Measurements from ENCODE around the gene TLN1. TPM values are rescaled to one million over a fixed set of nuclear protein-coding genes. Genes with fewer than 3 reads are reported as not detected.

Gene TLN1
- total and polyA plus RNA-seq, 2 of the 4 experiments (the other 2 are of a cell fraction), result 228 to 346 TPM

DNA sequence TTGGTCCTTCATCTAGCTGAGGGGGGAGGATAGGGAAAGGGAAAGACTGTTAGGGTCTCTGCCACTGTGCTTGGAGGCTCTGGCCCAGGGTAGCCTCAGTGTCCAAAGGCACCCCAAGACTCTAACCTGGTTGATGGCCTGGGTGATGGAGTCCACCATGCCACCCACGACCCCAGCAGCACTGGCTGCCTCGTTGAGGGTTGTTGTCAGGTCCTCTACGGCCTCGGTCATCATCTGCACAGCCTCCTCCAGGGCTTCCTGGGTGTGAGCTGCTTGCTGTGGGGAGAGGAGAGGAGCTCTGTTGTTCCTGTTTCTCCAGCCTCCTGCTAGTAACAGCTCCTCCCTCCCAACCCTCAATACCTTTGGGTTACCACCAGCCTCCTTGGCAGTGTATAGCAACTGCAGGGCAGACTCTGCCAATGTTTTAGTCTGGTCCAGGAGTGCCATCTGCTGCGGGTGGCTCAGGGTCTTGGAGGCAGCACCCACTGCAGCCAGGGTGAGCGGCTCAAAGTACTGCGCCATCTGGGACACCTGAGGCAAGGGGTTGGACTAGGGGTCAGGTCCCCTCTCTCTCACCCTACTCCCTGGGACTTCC lies 26.1 kb downstream of the TLN1 start:
- no peak overlapping the region for H3K23ac ChIP-seq (ENCODE audit: low read depth, low read length)
- TF ChIP-seq BHLHE40 (IDR thresholded peaks at IDR 0.05; ENCODE audit: low read depth, low read length), result no peak
- no peak for TF ChIP-seq RAD21 (IDR thresholded peaks at IDR 0.05; ENCODE audit: low read length)
- no peak for TF ChIP-seq CHD1 (IDR thresholded peaks at IDR 0.05; ENCODE audit: low read depth, low read length)
- no peak for TF ChIP-seq MXI1 (IDR thresholded peaks at IDR 0.05; ENCODE audit: borderline replicate concordance, low read depth, low read length)
- no peak for TF ChIP-seq RFX5 (IDR thresholded peaks at IDR 0.05; ENCODE audit: low read depth, low read length)
- TF ChIP-seq CTCF (conservative IDR thresholded peaks at IDR 0.05; ENCODE audit: low read depth, low read length), result no peak
- no peak for TF ChIP-seq CEBPB (IDR thresholded peaks at IDR 0.05; ENCODE audit: low read depth, low read length)
- TF ChIP-seq, protein P1, sequence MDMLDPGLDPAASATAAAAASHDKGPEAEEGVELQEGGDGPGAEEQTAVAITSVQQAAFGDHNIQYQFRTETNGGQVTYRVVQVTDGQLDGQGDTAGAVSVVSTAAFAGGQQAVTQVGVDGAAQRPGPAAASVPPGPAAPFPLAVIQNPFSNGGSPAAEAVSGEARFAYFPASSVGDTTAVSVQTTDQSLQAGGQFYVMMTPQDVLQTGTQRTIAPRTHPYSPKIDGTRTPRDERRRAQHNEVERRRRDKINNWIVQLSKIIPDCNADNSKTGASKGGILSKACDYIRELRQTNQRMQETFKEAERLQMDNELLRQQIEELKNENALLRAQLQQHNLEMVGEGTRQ (IDR thresholded peaks at IDR 0.05; ENCODE audit: low read depth, low read length), result no peak
- TF ChIP-seq ELK1 (IDR thresholded peaks at IDR 0.05; ENCODE audit: borderline replicate concordance, low read depth, low read length), result no peak
- TF ChIP-seq POLR2A (IDR thresholded peaks at IDR 0.05; ENCODE audit: low read depth, low read length), result no peak
- peaks cover 84% of the 10 kb centered on the region for H3K36me3 ChIP-seq (ENCODE audit: control insufficient read depth, insufficient read depth, low read length)
- H3K79me1 ChIP-seq (ENCODE audit: low read depth in 1 of 2, low read length in 2 of 2), result peaks cover 62 to 69% of the 10 kb centered on the region in 2 experiments
- no peak overlapping the region for H3K4ac ChIP-seq (ENCODE audit: low read depth, low read length)
- H2AK5ac ChIP-seq (ENCODE audit: low read depth, low read length), result no peak overlapping the region
- H4K8ac ChIP-seq (ENCODE audit: low read depth in 2 of 2, low read length in 2 of 2), result no peak overlapping the region
- H3K9me3 ChIP-seq (ENCODE audit: control insufficient read depth, insufficient read depth, low read length), result no peaks in the 10 kb centered on the region
- H3K27ac ChIP-seq (ENCODE audit: insufficient read depth, low read length), result no peak overlapping the region
- ATAC-seq (ENCODE audit: low read depth) (no peak), DNase-seq (no peak)
- no peak overlapping the region for H2BK20ac ChIP-seq (ENCODE audit: low read depth, low read length)
- peaks cover 7% of the 10 kb centered on the region for H3K9me1 ChIP-seq (ENCODE audit: insufficient read depth, low read length)
- H2AK9ac ChIP-seq (replicated peaks; ENCODE audit: low read depth, low read length, poor library complexity), result no peak overlapping the region
- H3K18ac ChIP-seq (ENCODE audit: low read depth, low read length), result no peak overlapping the region
- H3K9ac ChIP-seq (ENCODE audit: low read depth, low read length), result no peak overlapping the region
- TSS peak; percentile 88 for BruUV-seq (replicated peaks)
- no peak overlapping the region for H2BK15ac ChIP-seq (ENCODE audit: low read depth, low read length)
- no peak overlapping the region for H2BK120ac ChIP-seq (ENCODE audit: low read depth, low read length)
- no peak overlapping the region for H4K91ac ChIP-seq (ENCODE audit: insufficient read depth, low read depth, low read length)
- no peak overlapping the region for H2BK5ac ChIP-seq (ENCODE audit: low read depth, low read length, poor library complexity, severe bottlenecking)
- H3K14ac ChIP-seq (replicated peaks; ENCODE audit: low read depth, low read length), result no peak overlapping the region
- no peaks in the 10 kb centered on the region for H3K27me3 ChIP-seq (ENCODE audit: control insufficient read depth, insufficient read depth, low read length)
- H4K5ac ChIP-seq (ENCODE audit: low read depth, low read length), result no peak overlapping the region
- H3K4me1 ChIP-seq (ENCODE audit: control insufficient read depth, insufficient read depth, low read length), result no peaks in the 10 kb centered on the region
- in situ Hi-C loops (cut with MboI; ENCODE audit: low sequenced_read_pairs) (no loop called here), intact Hi-C loops (cut with micrococcal nuclease) (no loop called here), dilution Hi-C loops (cut with HindIII; ENCODE audit: low sequenced_read_pairs, unreplicated experiment) (no loop called here)
- CTCF ChIA-PET, result interaction anchor here (1.2 kb wide), 1 partner anchor 9 kb away, joined by 3 read pairs; no protein-coding TSS in a partner anchor
- WGBS, 2 experiments (ENCODE audit: extremely low coverage in 2 of 2, insufficient read length in 1 of 2), result no CpG with 5 or more reads among the region's 7 CpGs
- POLR2A ChIA-PET (ENCODE audit: unreplicated experiment), result no interaction called here
- no peak overlapping the region for H3K4me2 ChIP-seq (ENCODE audit: low read depth, low read length)
- H3K4me3 ChIP-seq (ENCODE audit: insufficient read depth, low read depth, low read length), result no peak overlapping the region
- peaks cover 13% of the 10 kb centered on the region for H4K20me1 ChIP-seq (ENCODE audit: insufficient read depth, low read length)
- H2AFZ ChIP-seq (replicated peaks; ENCODE audit: low read length, poor library complexity), result no peak overlapping the region
- H3K56ac ChIP-seq (ENCODE audit: extremely low read depth, insufficient read depth, low read length), result no peak overlapping the region
